ENCODE measurements around the gene TCF7L1.

- TF ChIP-seq, protein P1, sequence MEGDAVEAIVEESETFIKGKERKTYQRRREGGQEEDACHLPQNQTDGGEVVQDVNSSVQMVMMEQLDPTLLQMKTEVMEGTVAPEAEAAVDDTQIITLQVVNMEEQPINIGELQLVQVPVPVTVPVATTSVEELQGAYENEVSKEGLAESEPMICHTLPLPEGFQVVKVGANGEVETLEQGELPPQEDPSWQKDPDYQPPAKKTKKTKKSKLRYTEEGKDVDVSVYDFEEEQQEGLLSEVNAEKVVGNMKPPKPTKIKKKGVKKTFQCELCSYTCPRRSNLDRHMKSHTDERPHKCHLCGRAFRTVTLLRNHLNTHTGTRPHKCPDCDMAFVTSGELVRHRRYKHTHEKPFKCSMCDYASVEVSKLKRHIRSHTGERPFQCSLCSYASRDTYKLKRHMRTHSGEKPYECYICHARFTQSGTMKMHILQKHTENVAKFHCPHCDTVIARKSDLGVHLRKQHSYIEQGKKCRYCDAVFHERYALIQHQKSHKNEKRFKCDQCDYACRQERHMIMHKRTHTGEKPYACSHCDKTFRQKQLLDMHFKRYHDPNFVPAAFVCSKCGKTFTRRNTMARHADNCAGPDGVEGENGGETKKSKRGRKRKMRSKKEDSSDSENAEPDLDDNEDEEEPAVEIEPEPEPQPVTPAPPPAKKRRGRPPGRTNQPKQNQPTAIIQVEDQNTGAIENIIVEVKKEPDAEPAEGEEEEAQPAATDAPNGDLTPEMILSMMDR (optimal IDR thresholded peaks at IDR 0.05 in 1 of 3, IDR thresholded peaks at IDR 0.05 in 1 of 3, conservative IDR thresholded peaks at IDR 0.05 in 1 of 3; ENCODE audit: extremely low read depth in 1 of 3, insufficient read depth in 2 of 3, low read length in 3 of 3): no peak
- no peak for TF ChIP-seq EZH2 (IDR thresholded peaks at IDR 0.05; ENCODE audit: low read length)
Measured at GRCh38 chr2:85231952-85232351, 98.8 kb downstream of the TCF7L1 start.

Measured in keratinocyte (primary cell).